ENCODE results near the gene OR11A1. TPM values are rescaled to one million over a fixed set of nuclear protein-coding genes. Genes with fewer than 3 reads are reported as not detected.

OR11A1 gene
- polyA plus RNA-seq, 1 of the 3 experiments (the other 2 are of a cell fraction): not detected

- Histone ChIP-seq H3F3A (replicated peaks; ENCODE audit: insufficient read depth) (no peaks in the 10 kb centered on the region), H3K36me3 (replicated peaks in 1 of 2; ENCODE audit: control insufficient read depth in 1 of 2, insufficient read depth in 2 of 2, low read length in 1 of 2) (no peaks in the 10 kb centered on the region), H2AFZ (ENCODE audit: low read depth) (no peak overlapping the region), H3K79me2 (ENCODE audit: insufficient read depth) (no peaks in the 10 kb centered on the region), H3K4me3 (ENCODE audit: low read depth in 2 of 2, low read length in 1 of 2) (no peak overlapping the region), H3K9me2 (no peaks in the 10 kb centered on the region), H3K9me3 (no peaks in the 10 kb centered on the region), H3K27me3 (ENCODE audit: insufficient read depth) (peaks cover 28% of the 10 kb centered on the region), H3K4me1 (ENCODE audit: control insufficient read depth in 1 of 2, insufficient read depth in 2 of 2, low read depth in 1 of 2, low read length in 1 of 2) (no peaks in the 10 kb centered on the region), H3K27ac (ENCODE audit: low read depth in 2 of 2, low read length in 1 of 2) (no peak overlapping the region), H3K4me2 (no peak overlapping the region), H4K20me1 (ENCODE audit: insufficient read depth) (no peaks in the 10 kb centered on the region), H3K9ac (no peak overlapping the region)
- WGBS (ENCODE audit: low lambda C conversion rate): 3% methylated on average over 1 of the region's 1 CpG
- DNase-seq: no peak
- CTCF ChIA-PET: no interaction called here
- POLR2A ChIA-PET: no interaction called here
- TF ChIP-seq, protein P1, sequence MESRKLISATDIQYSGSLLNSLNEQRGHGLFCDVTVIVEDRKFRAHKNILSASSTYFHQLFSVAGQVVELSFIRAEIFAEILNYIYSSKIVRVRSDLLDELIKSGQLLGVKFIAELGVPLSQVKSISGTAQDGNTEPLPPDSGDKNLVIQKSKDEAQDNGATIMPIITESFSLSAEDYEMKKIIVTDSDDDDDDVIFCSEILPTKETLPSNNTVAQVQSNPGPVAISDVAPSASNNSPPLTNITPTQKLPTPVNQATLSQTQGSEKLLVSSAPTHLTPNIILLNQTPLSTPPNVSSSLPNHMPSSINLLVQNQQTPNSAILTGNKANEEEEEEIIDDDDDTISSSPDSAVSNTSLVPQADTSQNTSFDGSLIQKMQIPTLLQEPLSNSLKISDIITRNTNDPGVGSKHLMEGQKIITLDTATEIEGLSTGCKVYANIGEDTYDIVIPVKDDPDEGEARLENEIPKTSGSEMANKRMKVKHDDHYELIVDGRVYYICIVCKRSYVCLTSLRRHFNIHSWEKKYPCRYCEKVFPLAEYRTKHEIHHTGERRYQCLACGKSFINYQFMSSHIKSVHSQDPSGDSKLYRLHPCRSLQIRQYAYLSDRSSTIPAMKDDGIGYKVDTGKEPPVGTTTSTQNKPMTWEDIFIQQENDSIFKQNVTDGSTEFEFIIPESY (IDR thresholded peaks at IDR 0.05; ENCODE audit: borderline replicate concordance, low read depth): no peak
- TF ChIP-seq USF2 (IDR thresholded peaks at IDR 0.05; ENCODE audit: borderline replicate concordance, low read depth, low read length): no peak
- no peak for TF ChIP-seq EP300 (IDR thresholded peaks at IDR 0.05; ENCODE audit: borderline replicate concordance in 1 of 2, low read depth in 1 of 2, low read length in 1 of 2)
- TF ChIP-seq TCF12 (IDR thresholded peaks at IDR 0.05): no peak
- TF ChIP-seq ELF1 (IDR thresholded peaks at IDR 0.05): no peak
- TF ChIP-seq GATA2 (CRISPR knock-in tag; IDR thresholded peaks at IDR 0.05): no peak
- no peak for TF ChIP-seq FOSL2 (IDR thresholded peaks at IDR 0.05; ENCODE audit: borderline replicate concordance, low read depth)
- TF ChIP-seq, protein P2, sequence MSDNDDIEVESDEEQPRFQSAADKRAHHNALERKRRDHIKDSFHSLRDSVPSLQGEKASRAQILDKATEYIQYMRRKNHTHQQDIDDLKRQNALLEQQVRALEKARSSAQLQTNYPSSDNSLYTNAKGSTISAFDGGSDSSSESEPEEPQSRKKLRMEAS (IDR thresholded peaks at IDR 0.05; ENCODE audit: low read depth): no peak
- no peak for TF ChIP-seq YY1 (IDR thresholded peaks at IDR 0.05; ENCODE audit: low read depth)
- TF ChIP-seq JUND (IDR thresholded peaks at IDR 0.05): no peak
- TF ChIP-seq SIN3A (IDR thresholded peaks at IDR 0.05; ENCODE audit: borderline replicate concordance, low read depth, low read length): no peak
- no peak for TF ChIP-seq POLR2AphosphoS5 (IDR thresholded peaks at IDR 0.05; ENCODE audit: low read depth, low read length)
- TF ChIP-seq FOXM1 (IDR thresholded peaks at IDR 0.05; ENCODE audit: low read depth): no peak
- TF ChIP-seq CTCF (IDR thresholded peaks at IDR 0.05): no peak
- no peak for TF ChIP-seq CHD2 (IDR thresholded peaks at IDR 0.05; ENCODE audit: low read length, partially characterized antibody)
- no peak for TF ChIP-seq NFIC (IDR thresholded peaks at IDR 0.05; ENCODE audit: borderline replicate concordance)
- no peak for TF ChIP-seq TAF1 (IDR thresholded peaks at IDR 0.05; ENCODE audit: borderline replicate concordance, low read depth, low read length)
Measured at GRCh38 chr6:29425075-29425474, 31.8 kb downstream of the OR11A1 start.

Measured in SK-N-SH (cell line).